Panc1 (cell line): ENCODE data around the gene ADGRL1. TPM values are rescaled to one million over a fixed set of nuclear protein-coding genes. Genes with fewer than 3 reads are reported as not detected.

ENCODE experiments used
- ATAC-seq: fragments of 200-7000 bp; cut with Tn5 transposase; 2 replicates; pipeline ENCODE4 v1.9.1; 2020; ENCODE audit warnings: mild to moderate bottlenecking, moderate library complexity
- BruUV-seq: library from RNA; stranded (reverse); fragments of 400-500 nt; replicated peaks from 2 replicates; lab custom pipeline; 2021; lab: Mats Ljungman, UMichigan
- CTCF ChIA-PET: fragments of 300-600 bp; sonication (Branson Sonifier 250); formaldehyde crosslinking; loops from one replicate; lab custom pipeline; 2022; ENCODE audit warnings: antibody characterized with exemption; lab: Charles Lee
- POLR2A ChIA-PET: fragments of 300-600 bp; sonication (Branson Sonifier 250); formaldehyde crosslinking; loops from one replicate; lab custom pipeline; 2022; ENCODE audit warnings: antibody characterized with exemption; lab: Charles Lee
- DNase-seq: peaks from one replicate; pipeline ENCODE4 v3.0.0-alpha.2; 2010; ENCODE audit warnings: low read depth, low spot score
- H3K27ac ChIP-seq: 2 replicates; pipeline ENCODE4 v1.5.1; 2011; ENCODE audit warnings: mild to moderate bottlenecking, low read length, inconsistent platforms
- H3K27me3 ChIP-seq: fragments of 200-500 bp; sonication (Bioruptor generic); 2 replicates; pipeline ENCODE4 v1.6.0; 2014; ENCODE audit warnings: low read length, inconsistent platforms; ENCODE audit not compliant: control insufficient read depth, insufficient read depth
- H3K36me3 ChIP-seq: fragments of 200-500 bp; sonication (Bioruptor generic); 2 replicates; pipeline ENCODE4 v1.5.1; 2014; ENCODE audit warnings: inconsistent platforms, mild to moderate bottlenecking, low read length, moderate library complexity; ENCODE audit not compliant: control insufficient read depth, insufficient read depth
- H3K4me1 ChIP-seq: 2 replicates; pipeline ENCODE4 v1.5.1; 2011; ENCODE audit warnings: inconsistent platforms, mild to moderate bottlenecking, low read length, moderate library complexity; ENCODE audit not compliant: control insufficient read depth, insufficient read depth
- H3K4me3 ChIP-seq, 2 experiments: 2 replicates each; pipeline ENCODE4 v1.5.1; 2011 to 2012; ENCODE audit warnings: low read depth in 2 of 2, low read length in 2 of 2, mild to moderate bottlenecking in 2 of 2, inconsistent platforms in 1 of 2, moderate library complexity in 1 of 2
- H3K9me3 ChIP-seq: fragments of 200-500 bp; sonication (Bioruptor generic); 2 replicates; pipeline ENCODE4 v1.5.1; 2014; ENCODE audit warnings: low read depth, mild to moderate bottlenecking, inconsistent platforms, low read length, moderate library complexity; ENCODE audit not compliant: control insufficient read depth, insufficient read depth
- CTCF ChIP-seq: fragments of 450-650 bp; IDR thresholded peaks from 2 replicates; pipeline ENCODE4 v1.5.1; 2017; ENCODE audit warnings: mild to moderate bottlenecking
- POLR2AphosphoS5 ChIP-seq: IDR thresholded peaks from 2 replicates; pipeline ENCODE4 v1.6.1; 2012; ENCODE audit warnings: mild to moderate bottlenecking, low read depth, low read length, moderate library complexity
- SIN3A ChIP-seq: IDR thresholded peaks from 2 replicates; pipeline ENCODE4 v1.6.1; 2012; ENCODE audit warnings: low read depth, mild to moderate bottlenecking, low read length, moderate library complexity, borderline replicate concordance; ENCODE audit not compliant: insufficient read depth
- TCF7L2 ChIP-seq: IDR thresholded peaks from 2 replicates; pipeline ENCODE4 v1.6.1; 2011; ENCODE audit warnings: mild to moderate bottlenecking, low read depth, low read length, inconsistent platforms
- in situ Hi-C: cut with HindIII; loops from 2 replicates; pipeline ENCODE4 v1.10.0; 2016; ENCODE audit warnings: low sequenced_read_pairs, low pct_unique_long_range_greater_than_20kb
- intact Hi-C: fragments of 100-400 bp; cut with micrococcal nuclease; formaldehyde crosslinking; loops from one replicate; pipeline ENCODE4 v1.10.0; 2022; ENCODE audit not compliant: unreplicated experiment
- total RNA-seq: library from RNA; stranded (reverse); gene quantifications from one replicate; pipeline ENCODE4 v1.2.1, GENCODE V29; 2021; ENCODE audit not compliant: unreplicated experiment
- TF ChIP-seq, protein P1 (sequence below), 2 experiments: IDR thresholded peaks; 2 replicates each; pipeline ENCODE4 v1.6.1; 2011 to 2012; ENCODE audit warnings: low read depth in 2 of 2, control low read depth in 1 of 2, low read length in 1 of 2, mild to moderate bottlenecking in 1 of 2, moderate library complexity in 1 of 2; ENCODE audit not compliant: insufficient read depth in 1 of 2

The ADGRL1 gene
- total RNA-seq, 1 experiment from 2014 or later: 37.7 TPM

DNA sequence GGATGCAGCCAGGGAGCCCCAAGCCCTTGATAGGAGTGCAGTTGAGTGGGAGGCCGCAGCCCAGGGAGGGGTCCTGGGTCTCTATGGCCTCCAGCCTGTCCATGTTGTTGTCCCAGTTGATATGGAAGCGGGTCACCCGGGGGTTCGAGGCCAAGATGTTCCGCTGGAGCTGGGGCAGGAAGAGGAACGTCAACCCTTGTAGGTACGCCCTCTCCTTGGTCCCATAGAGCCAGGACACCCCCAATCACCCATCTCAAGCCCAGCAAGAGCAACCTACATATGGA lies 85.5 kb downstream of the ADGRL1 start:
- ChIA-PET CTCF (no interaction called here), POLR2A (no interaction called here)
- H3K27me3 ChIP-seq: no peaks in the 10 kb centered on the region
- no peak overlapping the region for H3K27ac ChIP-seq
- peaks cover 23% of the 10 kb centered on the region for H3K4me1 ChIP-seq
- intact Hi-C loops (no loop called here), in situ Hi-C loops (no loop called here)
- no peak overlapping the region for H3K4me3 ChIP-seq
- H3K9me3 ChIP-seq: no peaks in the 10 kb centered on the region
- no peaks in the 10 kb centered on the region for H3K36me3 ChIP-seq
- BruUV-seq: no TSS peak
- peak; percentile 16; the same call in 1 of the 2 replicates for TF ChIP-seq POLR2AphosphoS5
- no peak for TF ChIP-seq SIN3A
- DNase-seq (no peak), ATAC-seq (no peak)

DNA sequence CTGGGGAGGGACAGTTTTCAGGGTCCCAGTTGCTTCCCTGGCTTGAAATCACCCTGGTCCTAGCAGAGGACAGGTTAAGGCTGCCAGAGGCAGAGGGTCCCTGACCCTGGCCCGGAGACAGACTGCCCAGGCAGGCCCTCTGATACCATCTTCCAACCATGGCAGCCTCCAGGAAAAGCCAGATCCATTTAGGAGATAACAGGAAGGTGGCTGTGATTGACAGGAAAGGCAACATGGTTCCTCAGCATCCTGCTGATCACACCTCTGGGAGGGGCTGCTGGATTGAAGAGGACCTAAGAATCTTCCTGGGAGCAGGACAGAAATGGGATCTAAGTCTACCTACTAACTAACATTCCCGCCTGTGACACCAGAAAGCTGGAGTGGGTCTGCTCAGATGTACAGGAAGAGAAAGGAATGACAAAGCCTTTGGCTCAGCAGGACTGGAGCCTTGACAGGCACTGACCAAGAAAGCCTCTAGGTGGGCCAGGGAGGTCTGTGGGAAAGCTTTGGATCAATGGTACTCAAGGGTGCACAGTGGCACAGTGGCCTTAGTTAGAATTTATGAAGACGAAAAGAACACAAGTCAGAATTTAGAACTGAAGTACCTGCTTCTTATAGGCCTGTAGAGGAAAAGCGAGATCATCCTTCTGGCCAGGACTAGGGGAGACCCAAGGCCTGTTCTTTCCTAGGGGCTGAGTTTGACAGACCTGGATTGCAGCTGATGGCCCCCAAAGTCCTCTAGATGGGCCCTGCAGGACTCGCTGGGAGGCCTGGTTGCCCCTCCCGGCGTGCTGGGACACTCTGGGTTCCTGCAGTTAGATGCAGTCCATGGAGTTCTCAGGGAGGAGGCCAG lies 86.1 kb downstream of the ADGRL1 start:
- no peak overlapping the region for H3K27ac ChIP-seq
- ChIA-PET POLR2A (no interaction called here), CTCF (no interaction called here)
- intact Hi-C loops: no loop called here
- no TSS peak for BruUV-seq
- H3K4me3 ChIP-seq: no peak overlapping the region
- no peak for DNase-seq
- no peaks in the 10 kb centered on the region for H3K27me3 ChIP-seq
- TF ChIP-seq POLR2AphosphoS5: peak; percentile 33; the same call in 1 of the 2 replicates
- no peak for TF ChIP-seq CTCF
- no peak for TF ChIP-seq TCF7L2
- no peak for TF ChIP-seq SIN3A
- TF ChIP-seq, protein P1, sequence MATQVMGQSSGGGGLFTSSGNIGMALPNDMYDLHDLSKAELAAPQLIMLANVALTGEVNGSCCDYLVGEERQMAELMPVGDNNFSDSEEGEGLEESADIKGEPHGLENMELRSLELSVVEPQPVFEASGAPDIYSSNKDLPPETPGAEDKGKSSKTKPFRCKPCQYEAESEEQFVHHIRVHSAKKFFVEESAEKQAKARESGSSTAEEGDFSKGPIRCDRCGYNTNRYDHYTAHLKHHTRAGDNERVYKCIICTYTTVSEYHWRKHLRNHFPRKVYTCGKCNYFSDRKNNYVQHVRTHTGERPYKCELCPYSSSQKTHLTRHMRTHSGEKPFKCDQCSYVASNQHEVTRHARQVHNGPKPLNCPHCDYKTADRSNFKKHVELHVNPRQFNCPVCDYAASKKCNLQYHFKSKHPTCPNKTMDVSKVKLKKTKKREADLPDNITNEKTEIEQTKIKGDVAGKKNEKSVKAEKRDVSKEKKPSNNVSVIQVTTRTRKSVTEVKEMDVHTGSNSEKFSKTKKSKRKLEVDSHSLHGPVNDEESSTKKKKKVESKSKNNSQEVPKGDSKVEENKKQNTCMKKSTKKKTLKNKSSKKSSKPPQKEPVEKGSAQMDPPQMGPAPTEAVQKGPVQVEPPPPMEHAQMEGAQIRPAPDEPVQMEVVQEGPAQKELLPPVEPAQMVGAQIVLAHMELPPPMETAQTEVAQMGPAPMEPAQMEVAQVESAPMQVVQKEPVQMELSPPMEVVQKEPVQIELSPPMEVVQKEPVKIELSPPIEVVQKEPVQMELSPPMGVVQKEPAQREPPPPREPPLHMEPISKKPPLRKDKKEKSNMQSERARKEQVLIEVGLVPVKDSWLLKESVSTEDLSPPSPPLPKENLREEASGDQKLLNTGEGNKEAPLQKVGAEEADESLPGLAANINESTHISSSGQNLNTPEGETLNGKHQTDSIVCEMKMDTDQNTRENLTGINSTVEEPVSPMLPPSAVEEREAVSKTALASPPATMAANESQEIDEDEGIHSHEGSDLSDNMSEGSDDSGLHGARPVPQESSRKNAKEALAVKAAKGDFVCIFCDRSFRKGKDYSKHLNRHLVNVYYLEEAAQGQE (IDR thresholded peaks at IDR 0.05; ENCODE audit: insufficient read depth in 1 of 2, low read depth in 2 of 2, low read length in 1 of 2): no peak
- H3K36me3 ChIP-seq: no peaks in the 10 kb centered on the region
- ATAC-seq: no peak
- in situ Hi-C loops: no loop called here
- peaks cover 26% of the 10 kb centered on the region for H3K4me1 ChIP-seq
- H3K9me3 ChIP-seq: no peaks in the 10 kb centered on the region

GRCh38 chr19:14119146-14119545 lies 86.8 kb downstream of the ADGRL1 start:
- BruUV-seq: no TSS peak
- no peak for ATAC-seq
- intact Hi-C loops: no loop called here
- in situ Hi-C loops: no loop called here
- Histone ChIP-seq H3K27me3 (no peaks in the 10 kb centered on the region), H3K4me3 (no peak overlapping the region), H3K27ac (peak overlapping the region; percentile 92), H3K9me3 (no peaks in the 10 kb centered on the region), H3K36me3 (no peaks in the 10 kb centered on the region), H3K4me1 (peaks cover 26% of the 10 kb centered on the region)
- no peak for DNase-seq
- CTCF ChIA-PET: no interaction called here
- no peak for TF ChIP-seq CTCF
- TF ChIP-seq POLR2AphosphoS5: no peak
- no peak for TF ChIP-seq SIN3A
- TF ChIP-seq, protein P1 (IDR thresholded peaks at IDR 0.05; ENCODE audit: insufficient read depth in 1 of 2, low read depth in 2 of 2, low read length in 1 of 2): no peak
- TF ChIP-seq TCF7L2: no peak
- POLR2A ChIA-PET: no interaction called here
